Mononuclear cell (primary cell): ENCODE measurements around the gene PCDHA5. TPM values are rescaled to one million over a fixed set of nuclear protein-coding genes. Genes with fewer than 3 reads are reported as not detected.
"Not testable (repeated sequence)": the region's sequence is repeated elsewhere in the genome, so short reads cannot be mapped to it uniquely, and the experiment has no call there.

ENCODE experiments used
- H3K27me3 ChIP-seq: 2 replicates; pipeline ENCODE4 v1.6.0; 2011; ENCODE audit warnings: low read length, control low read depth; ENCODE audit not compliant: insufficient read depth
- H3K4me1 ChIP-seq: 2 replicates; pipeline ENCODE4 v1.5.1; 2011; ENCODE audit warnings: mild to moderate bottlenecking, low read length, control low read depth; ENCODE audit not compliant: insufficient read depth
- H3K4me3 ChIP-seq: 2 replicates; pipeline ENCODE4 v1.5.1; 2011; ENCODE audit warnings: mild to moderate bottlenecking, low read length, moderate library complexity
- H3K9me3 ChIP-seq: 2 replicates; pipeline ENCODE4 v1.5.1; 2011; ENCODE audit warnings: low read depth, mild to moderate bottlenecking, control low read depth, low read length
- total RNA-seq: library from RNA; depleted of rRNA; stranded (reverse); fragments of >200 nt; gene quantifications from one replicate; pipeline ENCODE4 v1.2.3, GENCODE V29; 2012

PCDHA5 gene
- total RNA-seq, 1 donor = under 0.01 TPM

- Histone ChIP-seq H3K9me3 (peaks cover 5% of the 10 kb centered on the region), H3K4me3 (no peak within 1 kb of the TSS), H3K27me3 (peaks cover 14% of the 10 kb centered on the region), H3K4me1 (no peaks in the 10 kb centered on the region)
These were observed 19.9 kb downstream of the PCDHA5 start, which contains the start of gene PCDHA8 for GRCh38 chr5:140840978-140841962. PCDHA8 (plus strand) TSS chr5:140841187; CDS start chr5:140841322, 135 bp downstream.

- Histone ChIP-seq H3K4me1 (no peaks in the 10 kb centered on the region), H3K4me3 (no peak overlapping the region), H3K27me3 (peaks cover 12% of the 10 kb centered on the region), H3K9me3 (peaks cover 11% of the 10 kb centered on the region)
These were observed 21.7 kb downstream of the PCDHA5 start for GRCh38 chr5:140842798-140843733.

- H3K4me1 ChIP-seq, H3K9me3 ChIP-seq, H3K4me3 ChIP-seq, H3K27me3 ChIP-seq: not testable (repeated sequence)
These were observed 27.0 kb downstream of the PCDHA5 start, which contains the start of gene PCDHA9 for GRCh38 chr5:140848139-140849102. PCDHA9 (plus strand) TSS chr5:140848382; CDS start chr5:140848496, 114 bp downstream.

- H3K4me3 ChIP-seq, H3K9me3 ChIP-seq, H3K4me1 ChIP-seq: not testable (repeated sequence)
- peaks cover 10% of the 10 kb centered on the region for H3K27me3 ChIP-seq
These were observed 28.6 kb downstream of the PCDHA5 start for GRCh38 chr5:140849831-140850634.

GRCh38 chr5:140855772-140856674, 34.6 kb downstream of the PCDHA5 start, which contains the start of gene PCDHA10:
PCDHA10 (plus strand) TSS chr5:140855897; CDS start chr5:140856049, 152 bp downstream.
- H3K9me3 ChIP-seq = no peaks in the 10 kb centered on the region
- peaks cover 16% of the 10 kb centered on the region for H3K27me3 ChIP-seq
- H3K4me3 ChIP-seq = no peak within 1 kb of the TSS
- no peaks in the 10 kb centered on the region for H3K4me1 ChIP-seq

- no peaks in the 10 kb centered on the region for H3K4me1 ChIP-seq
- H3K4me3 ChIP-seq = no peak overlapping the region
- peaks cover 16% of the 10 kb centered on the region for H3K27me3 ChIP-seq
- no peaks in the 10 kb centered on the region for H3K9me3 ChIP-seq
These were observed 36.0 kb downstream of the PCDHA5 start for GRCh38 chr5:140857177-140857986.

GRCh38 chr5:140857987-140858240, 36.5 kb downstream of the PCDHA5 start:
- Histone ChIP-seq H3K27me3 (peaks cover 16% of the 10 kb centered on the region), H3K9me3 (no peaks in the 10 kb centered on the region), H3K4me3 (no peak overlapping the region), H3K4me1 (no peaks in the 10 kb centered on the region)

- no peak overlapping the region for H3K4me3 ChIP-seq
- H3K4me1 ChIP-seq = no peaks in the 10 kb centered on the region
- H3K9me3 ChIP-seq = no peaks in the 10 kb centered on the region
- H3K27me3 ChIP-seq = peaks cover 11% of the 10 kb centered on the region
These were observed 41.3 kb downstream of the PCDHA5 start for GRCh38 chr5:140862441-140863295.

GRCh38 chr5:140868721-140869554, 47.5 kb downstream of the PCDHA5 start, which contains the start of gene PCDHA11:
PCDHA11 (plus strand) TSS chr5:140868957; CDS start chr5:140869104, 147 bp downstream.
- Histone ChIP-seq H3K4me3 (no peak within 1 kb of the TSS), H3K9me3 (no peaks in the 10 kb centered on the region), H3K4me1 (no peaks in the 10 kb centered on the region), H3K27me3 (peaks cover 18% of the 10 kb centered on the region)

GRCh38 chr5:140869555-140869886, 48.1 kb downstream of the PCDHA5 start:
- H3K9me3 ChIP-seq = peaks cover 5% of the 10 kb centered on the region
- no peak overlapping the region for H3K4me3 ChIP-seq
- H3K4me1 ChIP-seq = no peaks in the 10 kb centered on the region
- peaks cover 23% of the 10 kb centered on the region for H3K27me3 ChIP-seq
